Spleen (tissue), 11 donors: Measurements from ENCODE around the gene ATG4D. TPM values are rescaled to one million over a fixed set of nuclear protein-coding genes. Genes with fewer than 3 reads are reported as not detected.

ENCODE experiments used
- DNase-seq: peaks from one replicate; pipeline ENCODE4 v3.0.0-alpha.2; 2020
- H3K27ac ChIP-seq, 8 donors: fragments of 200-600 bp; sonication (generic) in 7 of 8; 1 replicate in 4 of 8; 2 replicates in 4 of 8; pipeline versions ENCODE4 v1.5.0 to v1.8.0; 2016 to 2021; ENCODE audit warnings: inconsistent platforms in 4 of 8, mild to moderate bottlenecking in 4 of 8, moderate library complexity in 1 of 8
- H3K27me3 ChIP-seq, 7 donors: fragments of 200-600 bp; sonication (generic) in 6 of 7; replicated peaks in 1 of 7; 1 replicate in 4 of 7; 2 replicates in 3 of 7; pipeline versions ENCODE4 v1.5.0 to v1.8.0; 2016 to 2021; ENCODE audit warnings: inconsistent platforms in 3 of 7, mild to moderate bottlenecking in 1 of 7
- H3K36me3 ChIP-seq, 6 donors: fragments of 200-600 bp; sonication (generic) in 5 of 6; 1 replicate in 4 of 6; 2 replicates in 2 of 6; pipeline versions ENCODE4 v1.5.0 to v1.8.0; 2016 to 2021; ENCODE audit warnings: inconsistent platforms in 2 of 6
- H3K4me1 ChIP-seq, 6 donors: fragments of 200-600 bp; sonication (generic) in 5 of 6; 1 replicate in 3 of 6; 2 replicates in 3 of 6; pipeline versions ENCODE4 v1.5.0 to v1.8.0; 2016 to 2021; ENCODE audit warnings: inconsistent platforms in 3 of 6
- H3K4me3 ChIP-seq, 8 donors: fragments of 200-600 bp; sonication (generic) in 7 of 8; 1 replicate in 4 of 8; 2 replicates in 4 of 8; pipeline versions ENCODE4 v1.5.0 to v1.8.0; 2016 to 2021; ENCODE audit warnings: inconsistent platforms in 4 of 8, mild to moderate bottlenecking in 4 of 8, moderate library complexity in 2 of 8
- H3K9me3 ChIP-seq, 8 donors: fragments of 200-600 bp; sonication (generic) in 7 of 8; 1 replicate in 4 of 8; 2 replicates in 4 of 8; pipeline versions ENCODE4 v1.5.0 to v1.8.0; 2016 to 2021; ENCODE audit warnings: inconsistent platforms in 4 of 8
- CTCF ChIP-seq, 11 experiments: fragments of 200-600 bp in 7 of 11; fragments of 450-650 bp in 4 of 11; sonication (generic) in 4 of 11; IDR thresholded peaks in 8 of 11; conservative IDR thresholded peaks in 3 of 11; 1 replicate in 7 of 11; 2 replicates in 4 of 11; pipeline versions ENCODE4 v1.4.0 to v1.8.0; 2016 to 2021; ENCODE audit warnings: antibody characterized with exemption in 11 of 11, inconsistent platforms in 4 of 11, mild to moderate bottlenecking in 1 of 11
- POLR2A ChIP-seq, 3 donors: fragments of 450-650 bp; IDR thresholded peaks; one replicate each; pipeline ENCODE4 v1.5.1; 2017; ENCODE audit warnings: antibody characterized with exemption in 3 of 3, mild to moderate bottlenecking in 1 of 3
- POLR2AphosphoS5 ChIP-seq, 3 donors: sonication (generic); formaldehyde crosslinking; IDR thresholded peaks; one replicate each; pipeline ENCODE4 v1.5.1; 2017; ENCODE audit warnings: antibody characterized with exemption in 3 of 3
- WGBS, 5 donors: extraction: QIAGEN DNeasy Blood & Tissue Kit in 3 of 5; methylation state at CpG; one replicate each; pipeline versions ENCODE4 v1.1.5 to v1.1.7; 2013 to 2018; 5-methylcytosine and 5-hydroxymethylcytosine counted together
- intact Hi-C: fragments of 100-400 bp; cut with DNase I; formaldehyde crosslinking; loops from one replicate; pipeline ENCODE4 v1.15.0; 2023; ENCODE audit warnings: low total_unique reads
- polyA plus RNA-seq, 3 donors: library from polyadenylated mRNA; stranded (reverse); fragments of 200-250 nt; gene quantifications; one replicate each; pipeline ENCODE4 v1.2.1, GENCODE V29; 2013
- total RNA-seq, 7 donors: library from RNA; depleted of rRNA in 3 of 7; stranded (reverse); fragments of >200 nt in 3 of 7; fragmentation: NEBNext Ultra II Directional in 4 of 7; extraction: Animal tissue kit (Norgen Biotek cat#: 25700) in 4 of 7; gene quantifications; one replicate each; pipeline versions ENCODE4 v1.1.0 to v1.2.1, GENCODE V29; 2016 to 2021
- donor health status: healthy with polysubstance abuse.
- donor health status: DM: no; HTN: no; CAD: no; lungs with moderate emphysema.
- donor health status: DM: no; HTN: no; CAD: no.
- donor health status: Bipolar disorder and iron deficiency.
- donor health status: healthy.
- donor health status: DM: no; HTN: no; CAD: no.
- donor health status: DM: yes; HTN: yes; CAD: no.

The ATG4D gene
- total and polyA plus RNA-seq, 10 donors = 18.2 to 40.5 (median 32.1) TPM

GRCh38 chr19:10505583-10506229 is 38.0 kb upstream of the ATG4D start:
- TF ChIP-seq CTCF (IDR thresholded peaks at IDR 0.05 in 8 of 11, conservative IDR thresholded peaks at IDR 0.05 in 3 of 11) (peak; percentile 67 to 90 (median 81)), POLR2A (IDR thresholded peaks at IDR 0.05) (no peak)
- intact Hi-C loops = no loop called here
- 26 to 31% (median 30%) methylated on average over 17 of the region's 17 CpGs for WGBS, 5 donors
- Histone ChIP-seq H3K27ac (no peak overlapping the region), H3K4me1 (peaks cover 9 to 60% (median 36%) of the 10 kb centered on the region in 6 donors), H3K9me3 (no peaks in the 10 kb centered on the region), H3K4me3 (no peak overlapping the region), H3K36me3 (no peaks in the 10 kb centered on the region), H3K27me3 (peaks cover 0 to 17% (median 6%) of the 10 kb centered on the region in 7 donors)
- DNase-seq = peak; percentile 91

DNA sequence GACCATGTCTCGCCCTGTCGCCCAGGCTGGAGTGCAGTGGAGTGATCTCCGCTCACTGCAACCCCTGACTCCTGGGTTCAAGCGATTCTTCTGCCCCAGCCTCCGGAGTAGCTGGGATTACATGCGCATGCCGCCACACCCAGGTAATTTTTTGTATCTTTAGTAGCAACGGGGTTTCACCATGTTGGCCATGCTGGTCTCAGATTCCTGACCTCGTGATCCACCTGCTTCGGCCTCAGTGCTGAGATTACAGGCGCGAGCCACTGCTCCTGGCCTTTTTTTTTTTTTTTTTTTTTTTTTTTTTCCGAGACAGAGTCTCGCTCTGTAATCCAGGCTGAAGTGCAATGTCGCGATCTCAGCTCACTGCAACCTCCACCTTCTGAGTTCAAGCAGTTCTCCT is 35.7 kb upstream of the ATG4D start:
- Histone ChIP-seq H3K4me1 (peaks cover 4 to 54% (median 22%) of the 10 kb centered on the region in 6 donors), H3K27me3 (peaks cover 0 to 40% (median 12%) of the 10 kb centered on the region in 7 donors), H3K9me3 (no peaks in the 10 kb centered on the region), H3K36me3 (no peaks in the 10 kb centered on the region), H3K4me3 (no peak overlapping the region), H3K27ac (no peak overlapping the region)
- 91 to 96% (median 93%) methylated on average over 16 of the region's 16 CpGs for WGBS, 5 donors
- TF ChIP-seq POLR2AphosphoS5 (IDR thresholded peaks at IDR 0.05) (no peak), CTCF (IDR thresholded peaks at IDR 0.05 in 8 of 11, conservative IDR thresholded peaks at IDR 0.05 in 3 of 11) (no peak), POLR2A (IDR thresholded peaks at IDR 0.05) (no peak)
- intact Hi-C loops = no loop called here
- no peak for DNase-seq

DNA sequence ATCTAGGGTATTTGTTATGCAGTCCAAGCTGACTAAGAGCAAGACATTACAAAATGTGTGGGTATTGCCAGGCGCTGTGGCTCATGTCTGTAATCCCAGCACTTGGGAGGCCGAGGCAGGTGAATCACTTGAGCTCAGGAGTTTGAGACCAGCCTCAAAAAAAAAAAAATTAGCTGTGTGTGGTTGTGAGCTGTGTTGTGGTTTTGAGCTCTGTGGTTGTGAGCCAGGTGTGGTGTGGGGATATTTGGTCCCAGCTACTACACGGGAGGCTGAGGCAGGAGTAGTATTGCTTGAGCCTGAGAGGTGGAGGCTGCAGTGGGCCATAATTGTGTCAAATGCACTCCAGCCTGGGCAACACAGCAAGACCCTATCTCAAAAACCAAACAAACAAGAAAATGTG is 35.0 kb upstream of the ATG4D start:
- Histone ChIP-seq H3K27me3 (peaks cover 0 to 47% (median 18%) of the 10 kb centered on the region in 7 donors), H3K36me3 (no peaks in the 10 kb centered on the region), H3K9me3 (no peaks in the 10 kb centered on the region), H3K4me3 (no peak overlapping the region), H3K4me1 (peaks cover 5 to 51% (median 17%) of the 10 kb centered on the region in 6 donors), H3K27ac (no peak overlapping the region)
- no peak for DNase-seq
- intact Hi-C loops = no loop called here
- WGBS, 5 donors = 58 to 68% (median 62%) methylated on average over 3 of the region's 3 CpGs
- TF ChIP-seq CTCF (IDR thresholded peaks at IDR 0.05 in 8 of 11, conservative IDR thresholded peaks at IDR 0.05 in 3 of 11) (peak in 1 of 11 experiments; percentile 6), POLR2A (IDR thresholded peaks at IDR 0.05) (no peak), POLR2AphosphoS5 (IDR thresholded peaks at IDR 0.05) (no peak)

- peaks cover 10 to 56% (median 26%) of the 10 kb centered on the region in 6 donors for H3K4me1 ChIP-seq
- WGBS, 5 donors = 3 to 7% (median 7%) methylated on average over 5 to 15 of the region's 15 CpGs
- TF ChIP-seq POLR2A (IDR thresholded peaks at IDR 0.05) = no peak
- peak; percentile 30 to 79 (median 55) for TF ChIP-seq CTCF (IDR thresholded peaks at IDR 0.05 in 8 of 11, conservative IDR thresholded peaks at IDR 0.05 in 3 of 11)
- peak in 2 of 3 donors; percentile 4 to 58 for TF ChIP-seq POLR2AphosphoS5 (IDR thresholded peaks at IDR 0.05)
- H3K4me3 ChIP-seq = no peak overlapping the region
- H3K9me3 ChIP-seq = no peaks in the 10 kb centered on the region
- H3K27me3 ChIP-seq = peaks cover 6 to 64% (median 35%) of the 10 kb centered on the region in 7 donors
- peaks cover 0 to 9% (median 0%) of the 10 kb centered on the region in 6 donors for H3K36me3 ChIP-seq
- intact Hi-C loops = no loop called here
- DNase-seq = no peak
- H3K27ac ChIP-seq = peak overlapping the region in 2 of 8 donors; percentile 35 to 36
Observed at GRCh38 chr19:10510301-10510802, 33.4 kb upstream of the ATG4D start.
